OCI-LY7 (cell line): ENCODE data around the gene GABRA6. TPM values are rescaled to one million over a fixed set of nuclear protein-coding genes. Genes with fewer than 3 reads are reported as not detected.

ENCODE experiments used
- BruUV-seq: library from RNA; stranded (reverse); fragments of 400-500 nt; replicated peaks from 2 replicates; lab custom pipeline; 2021; lab: Mats Ljungman, UMichigan
- CTCF ChIA-PET: fragments of 300-600 bp; sonication (Branson Sonifier 250); formaldehyde crosslinking; loops from one replicate; lab custom pipeline; 2022; ENCODE audit warnings: antibody characterized with exemption; ENCODE audit not compliant: unreplicated experiment; lab: Charles Lee
- POLR2A ChIA-PET: fragments of 300-600 bp; sonication (Branson Sonifier 250); formaldehyde crosslinking; loops from one replicate; lab custom pipeline; 2022; ENCODE audit warnings: antibody characterized with exemption; lab: Charles Lee
- DNase-seq: peaks from one replicate; pipeline ENCODE4 v3.0.0-alpha.2; 2015; ENCODE audit warnings: low spot score
- H2AFZ ChIP-seq: fragments of 200-600 bp; sonication (generic), shearing (Covaris generic); 2 replicates; pipeline ENCODE4 v1.6.1; 2014; ENCODE audit warnings: mild to moderate bottlenecking, antibody characterized with exemption, low read length, moderate library complexity
- H3K27ac ChIP-seq: fragments of 200-600 bp; sonication (generic); 2 replicates; pipeline ENCODE4 v1.5.1; 2014; ENCODE audit warnings: mixed run types, low read depth, mild to moderate bottlenecking, moderate library complexity, low read length, inconsistent platforms; ENCODE audit not compliant: poor library complexity, severe bottlenecking
- H3K36me3 ChIP-seq: fragments of 200-600 bp; sonication (generic); 2 replicates; pipeline ENCODE4 v1.6.1; 2014; ENCODE audit warnings: mild to moderate bottlenecking, antibody characterized with exemption, low read length, moderate library complexity, mixed read lengths; ENCODE audit not compliant: insufficient read depth
- H3K4me1 ChIP-seq: fragments of 200-600 bp; sonication (generic); 2 replicates; pipeline ENCODE4 v1.5.1; 2014; ENCODE audit warnings: mild to moderate bottlenecking, low read length; ENCODE audit not compliant: insufficient read depth, poor library complexity, severe bottlenecking
- H3K4me2 ChIP-seq: fragments of 200-600 bp; sonication (generic); 2 replicates; pipeline ENCODE4 v1.6.1; 2014; ENCODE audit warnings: mild to moderate bottlenecking, low read length
- H3K4me3 ChIP-seq: fragments of 200-600 bp; sonication (generic); 2 replicates; pipeline ENCODE4 v1.5.1; 2014; ENCODE audit warnings: mild to moderate bottlenecking, low read depth, low read length; ENCODE audit not compliant: poor library complexity, severe bottlenecking
- H3K79me2 ChIP-seq: fragments of 200-600 bp; sonication (generic); 2 replicates; pipeline ENCODE4 v1.6.1; 2016; ENCODE audit warnings: low read depth, mild to moderate bottlenecking, low read length, moderate library complexity, mixed read lengths; ENCODE audit not compliant: insufficient read depth
- H3K9me2 ChIP-seq: fragments of 200-600 bp; sonication (generic); 2 replicates; pipeline ENCODE4 v1.6.1; 2016; ENCODE audit warnings: mild to moderate bottlenecking, low read length, mixed read lengths; ENCODE audit not compliant: insufficient read depth
- H3K9me3 ChIP-seq: fragments of 200-600 bp; sonication (generic); 2 replicates; pipeline ENCODE4 v1.6.1; 2014; ENCODE audit warnings: mild to moderate bottlenecking, mixed run types, low read length, mixed read lengths
- H4K20me1 ChIP-seq: fragments of 200-600 bp; sonication (generic); 2 replicates; pipeline ENCODE4 v1.6.1; 2014; ENCODE audit warnings: mild to moderate bottlenecking, antibody characterized with exemption, low read length, moderate library complexity, mixed read lengths; ENCODE audit not compliant: insufficient read depth
- CTCF ChIP-seq: fragments of 200-600 bp; sonication (generic); conservative IDR thresholded peaks from 2 replicates; pipeline ENCODE4 v1.5.1; 2014; ENCODE audit warnings: mild to moderate bottlenecking, antibody characterized with exemption, low read length, moderate library complexity, mixed read lengths
- EZH2phosphoT487 ChIP-seq: fragments of 200-600 bp; sonication (generic); IDR thresholded peaks from 2 replicates; pipeline ENCODE4 v1.6.1; 2018; ENCODE audit warnings: low read depth, borderline replicate concordance, mild to moderate bottlenecking, mixed run types, antibody characterized with exemption, low read length, moderate library complexity, mixed read lengths
- intact Hi-C: fragments of 100-400 bp; cut with micrococcal nuclease; formaldehyde crosslinking; loops from one replicate; pipeline ENCODE4 v1.10.0; 2022; ENCODE audit not compliant: unreplicated experiment
- total RNA-seq, 2 experiments: library from RNA; depleted of rRNA in 1 of 2; stranded (reverse); fragments of >200 nt in 1 of 2; shearing (Covaris generic) in 1 of 2; gene quantifications; 2 replicates each; pipeline ENCODE4 v1.2.3, GENCODE V29; 2014 to 2022

Gene GABRA6
- total RNA-seq, 2 experiments from 2014 or later, result not detected

- ChIA-PET POLR2A (interaction anchor here (0.6 to 0.8 kb wide), 2 partner anchors 65 to 477 kb away, joined by 4 to 5 read pairs; no protein-coding TSS in a partner anchor), CTCF (no interaction called here)
- H3K4me2 ChIP-seq, result no peak overlapping the region
- H2AFZ ChIP-seq, result no peak overlapping the region
- no TSS peak for BruUV-seq
- H3K36me3 ChIP-seq, result no peaks in the 10 kb centered on the region
- H3K9me3 ChIP-seq, result no peaks in the 10 kb centered on the region
- no peaks in the 10 kb centered on the region for H3K79me2 ChIP-seq
- intact Hi-C loops, result no loop called here
- no peak for DNase-seq
- H3K4me1 ChIP-seq, result no peaks in the 10 kb centered on the region
- H3K27ac ChIP-seq, result no peak overlapping the region
- TF ChIP-seq CTCF (no peak), EZH2phosphoT487 (no peak)
- no peaks in the 10 kb centered on the region; the same call in 1 of the 2 replicates for H3K9me2 ChIP-seq
- no peak overlapping the region for H3K4me3 ChIP-seq
- no peaks in the 10 kb centered on the region for H4K20me1 ChIP-seq
Measured at GRCh38 chr5:161663431-161663830, 22.1 kb upstream of the GABRA6 start.

GRCh38 chr5:161676103-161676502 lies 9.4 kb upstream of the GABRA6 start:
- ChIA-PET POLR2A (no interaction called here), CTCF (no interaction called here)
- Histone ChIP-seq H3K27ac (no peak overlapping the region), H2AFZ (no peak overlapping the region), H3K36me3 (no peaks in the 10 kb centered on the region), H3K4me2 (no peak overlapping the region), H3K9me2 (no peaks in the 10 kb centered on the region), H4K20me1 (no peaks in the 10 kb centered on the region), H3K9me3 (no peaks in the 10 kb centered on the region), H3K79me2 (no peaks in the 10 kb centered on the region), H3K4me1 (no peaks in the 10 kb centered on the region), H3K4me3 (no peak overlapping the region)
- intact Hi-C loops, result loop anchor here (10.0 kb wide), 1 partner anchor 131 kb away; the partner anchor contains the start of gene GABRB2
- TF ChIP-seq EZH2phosphoT487, result no peak
- peak; percentile 70 for TF ChIP-seq CTCF
- peak; percentile 22 for DNase-seq
- no TSS peak for BruUV-seq

- Histone ChIP-seq H3K27ac (no peak overlapping the region), H3K36me3 (no peaks in the 10 kb centered on the region), H3K4me2 (no peak overlapping the region), H3K9me3 (no peaks in the 10 kb centered on the region), H2AFZ (no peak overlapping the region), H3K4me3 (no peak overlapping the region), H3K4me1 (no peaks in the 10 kb centered on the region), H3K79me2 (no peaks in the 10 kb centered on the region), H4K20me1 (no peaks in the 10 kb centered on the region), H3K9me2 (no peaks in the 10 kb centered on the region)
- intact Hi-C loops, result no loop called here
- BruUV-seq, result no TSS peak
- TF ChIP-seq EZH2phosphoT487, result no peak
- TF ChIP-seq CTCF, result no peak
- POLR2A ChIA-PET, result no interaction called here
- DNase-seq, result no peak
- CTCF ChIA-PET, result no interaction called here
Measured at GRCh38 chr5:161686149-161686548, 628 bp downstream of the GABRA6 start.
